CD4-positive, alpha-beta T cell treated with Interleukin-1 beta for 1 hour (primary cell): Measurements from ENCODE around the gene TPD52L1.

Source experiments
- DNase-seq, 2 donors: peaks; one replicate each; pipeline ENCODE4 v3.0.0-alpha.2; 2020 to 2022

The TPD52L1 gene

GRCh38 chr6:125183391-125183790, 29.8 kb downstream of the TPD52L1 start:
- no peak for DNase-seq

DNA sequence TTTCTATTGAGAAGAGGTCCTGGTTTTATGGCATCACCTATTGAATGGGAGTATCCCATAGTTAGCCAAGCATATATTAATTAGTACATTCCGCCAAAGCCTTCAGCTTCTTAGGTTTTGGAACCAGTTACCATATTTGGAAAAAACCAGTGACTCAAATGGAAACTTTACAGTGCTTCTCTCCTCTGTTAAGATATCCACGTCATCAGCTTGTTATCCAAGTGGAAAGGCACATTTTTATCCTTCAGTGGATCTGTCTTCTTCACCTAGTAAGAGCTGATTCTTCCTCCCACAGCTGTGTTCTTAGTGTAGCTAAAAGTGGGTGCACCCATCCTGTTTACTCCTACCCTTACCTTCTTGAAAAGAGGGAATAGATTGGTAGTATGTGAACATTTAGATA, 34.5 kb downstream of the TPD52L1 start:
- no peak for DNase-seq

DNA sequence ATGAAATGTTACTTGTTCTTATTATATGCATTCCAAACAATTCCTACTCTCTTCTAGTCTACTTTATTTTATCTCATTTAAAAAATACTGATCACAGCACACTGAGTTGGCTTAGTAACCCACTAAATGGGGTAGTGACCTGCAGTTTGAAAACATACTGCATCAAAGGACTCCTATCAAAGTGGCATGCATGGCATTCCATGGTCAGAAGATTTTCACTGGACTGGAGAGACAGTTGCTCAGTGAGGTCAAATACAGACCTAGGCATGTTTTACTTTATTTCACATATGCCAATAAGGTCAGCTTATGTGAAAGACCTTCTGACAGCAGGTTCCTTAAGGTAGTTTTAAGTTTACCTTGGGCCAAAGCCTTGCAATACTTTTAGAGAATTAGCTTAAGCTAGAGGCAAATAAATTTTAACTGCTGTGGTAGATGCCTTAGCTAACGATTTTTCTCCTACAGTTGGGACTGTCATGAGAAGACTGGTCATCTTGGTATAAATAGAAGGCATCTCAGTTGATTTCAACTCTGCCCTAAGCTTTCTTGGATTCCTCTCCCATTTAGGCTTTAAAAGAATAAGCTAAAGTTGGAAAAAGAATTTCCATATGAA, 35.1 kb downstream of the TPD52L1 start:
- no peak for DNase-seq

DNA sequence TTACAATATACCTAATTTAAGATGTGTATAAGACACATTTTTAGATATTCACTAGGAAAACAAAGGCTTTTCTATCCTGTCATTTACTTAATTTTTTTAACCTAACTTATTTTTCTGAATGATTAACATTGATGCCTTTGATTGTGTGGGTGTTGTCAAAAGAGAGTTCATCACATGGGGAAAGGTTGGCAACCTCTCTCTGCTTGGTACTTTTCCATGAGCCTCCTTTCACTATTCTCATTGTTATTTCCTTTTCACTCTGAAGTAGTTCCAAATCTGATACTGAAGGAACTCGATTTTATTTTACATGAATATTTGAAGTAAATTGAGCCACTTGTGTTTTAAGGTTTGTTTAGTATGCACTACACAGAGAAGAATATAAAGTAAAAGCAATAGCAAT, 35.9 kb downstream of the TPD52L1 start:
- no peak for DNase-seq

- DNase-seq: no peak
Measured at GRCh38 chr6:125190667-125191066, 37.1 kb downstream of the TPD52L1 start.

GRCh38 chr6:125191916-125192609, 38.5 kb downstream of the TPD52L1 start:
- DNase-seq: peak; percentile 53 to 60

DNA sequence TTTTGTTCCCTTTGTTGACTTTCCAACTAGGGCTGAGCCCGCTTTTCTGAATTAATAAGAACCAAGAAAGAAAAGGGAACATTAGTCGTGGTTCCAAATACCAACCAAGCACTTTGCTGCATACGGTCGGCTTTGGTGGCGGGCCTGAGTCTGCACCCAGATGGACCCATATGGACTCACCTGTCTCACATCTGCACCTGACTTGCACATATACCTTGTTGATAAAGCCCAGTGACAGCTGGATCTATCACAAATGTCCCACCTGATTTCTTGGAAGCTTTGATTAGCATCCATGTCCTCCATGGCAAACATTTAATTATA, 39.0 kb downstream of the TPD52L1 start:
- no peak for DNase-seq

DNA sequence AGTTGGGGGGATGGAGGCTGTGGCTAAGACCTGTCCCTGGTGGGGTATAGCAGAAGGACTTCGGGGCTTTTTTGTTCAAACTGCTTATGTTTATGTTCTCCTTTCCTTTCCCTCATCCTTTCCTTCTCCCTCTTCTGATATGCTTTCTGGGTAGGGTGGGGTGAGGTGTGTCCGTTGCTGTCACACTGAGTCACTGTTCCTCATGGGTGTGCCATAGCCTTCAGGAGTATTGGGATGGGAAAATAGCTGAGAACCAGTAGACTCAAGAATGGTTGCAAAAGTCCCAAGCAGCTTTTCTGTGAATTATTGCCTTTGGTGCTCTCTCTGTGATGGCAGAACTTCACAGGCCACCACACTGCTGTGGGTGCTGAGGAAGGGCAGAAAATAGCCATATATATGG, 39.6 kb downstream of the TPD52L1 start:
- DNase-seq: no peak

- no peak for DNase-seq
Measured at GRCh38 chr6:125194941-125195340, 41.4 kb downstream of the TPD52L1 start.

DNA sequence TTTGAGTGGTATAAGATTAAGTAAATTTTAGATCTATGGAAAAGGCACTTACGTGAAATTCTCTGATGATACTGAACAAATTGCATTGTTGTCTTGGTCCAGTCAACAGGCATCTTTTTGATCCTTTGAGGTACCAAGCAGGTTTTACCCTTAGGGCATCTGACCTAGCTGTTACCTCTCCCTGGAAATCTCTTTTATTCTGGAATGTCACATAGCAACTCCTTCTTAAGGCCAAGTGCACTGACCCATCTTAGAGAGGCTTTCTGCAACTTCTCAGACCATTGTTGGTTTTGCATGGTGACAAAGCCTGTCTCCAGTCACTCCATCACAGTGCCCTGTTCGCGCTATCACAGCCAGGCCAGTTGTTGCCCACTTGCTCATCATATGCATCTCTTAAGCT, 42.0 kb downstream of the TPD52L1 start:
- DNase-seq: no peak

- no peak for DNase-seq
Measured at GRCh38 chr6:125196613-125197012, 43.0 kb downstream of the TPD52L1 start.

DNA sequence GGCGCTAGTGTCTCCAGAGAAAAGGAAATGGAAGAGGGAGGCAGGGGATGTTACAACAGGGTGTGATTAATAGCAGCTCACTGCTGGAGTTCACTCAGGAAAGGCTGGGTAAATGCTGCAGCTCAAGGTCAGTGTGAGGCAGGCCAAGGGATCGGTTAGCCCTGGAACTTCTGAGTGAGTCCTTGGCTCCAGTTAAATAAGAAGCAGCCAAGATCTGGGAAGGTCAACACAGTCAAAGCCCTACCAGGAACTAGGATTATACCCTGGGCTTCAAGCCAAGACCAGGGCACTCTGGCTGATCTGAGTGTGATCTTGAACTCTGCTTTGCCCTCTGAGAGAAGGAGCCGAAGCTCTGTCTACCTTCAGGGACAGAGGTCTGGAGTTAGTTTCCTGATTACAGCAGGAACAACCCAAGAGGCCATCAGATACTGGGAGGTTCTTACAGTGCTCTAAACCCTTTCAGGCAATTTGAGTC, 44.3 kb downstream of the TPD52L1 start:
- DNase-seq: no peak

- DNase-seq: no peak
Measured at GRCh38 chr6:125198398-125198937, 44.9 kb downstream of the TPD52L1 start.

DNA sequence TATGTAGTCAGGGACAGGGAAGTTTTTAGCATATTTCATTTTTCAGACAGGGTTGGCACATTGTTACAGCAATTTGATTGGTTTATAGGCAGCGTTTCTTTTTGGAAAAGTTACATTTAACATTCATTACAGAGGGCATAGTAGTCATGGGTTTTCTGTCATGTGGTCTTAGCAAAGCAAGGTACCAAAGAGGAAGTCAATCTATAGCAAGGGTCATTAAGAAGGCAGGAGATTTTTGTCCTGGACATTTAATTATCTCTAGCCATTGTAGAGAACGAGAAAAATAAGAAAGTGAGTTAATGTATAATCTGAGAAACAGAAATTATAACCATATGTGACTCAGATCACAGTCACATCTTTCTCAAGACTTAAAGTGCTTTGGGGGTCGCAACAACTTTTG, 47.4 kb downstream of the TPD52L1 start:
- no peak for DNase-seq

- no peak for DNase-seq
Measured at GRCh38 chr6:125201961-125202729, 48.6 kb downstream of the TPD52L1 start.

- no peak for DNase-seq
Measured at GRCh38 chr6:125203395-125203794, 49.8 kb downstream of the TPD52L1 start.

DNA sequence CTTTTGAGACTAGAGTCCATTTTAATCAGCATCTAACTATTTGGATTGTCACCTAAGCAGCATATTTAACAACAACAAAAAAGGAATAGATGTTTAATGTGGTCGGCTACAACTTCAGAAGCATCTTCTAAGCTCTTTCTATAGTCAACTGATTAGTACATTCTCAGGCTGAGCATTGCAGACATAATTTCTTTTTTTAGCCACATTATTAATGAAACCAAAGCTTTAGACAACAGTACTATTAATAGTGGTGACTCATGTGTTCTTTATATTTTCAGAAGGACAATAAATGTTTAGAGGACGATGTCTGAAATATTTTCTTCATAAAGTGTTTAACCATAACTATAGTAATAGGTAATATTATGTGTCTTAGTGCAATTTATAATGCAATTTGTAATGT, 52.4 kb downstream of the TPD52L1 start:
- DNase-seq: no peak

- no peak for DNase-seq
Measured at GRCh38 chr6:125206389-125206788, 52.8 kb downstream of the TPD52L1 start.

DNA sequence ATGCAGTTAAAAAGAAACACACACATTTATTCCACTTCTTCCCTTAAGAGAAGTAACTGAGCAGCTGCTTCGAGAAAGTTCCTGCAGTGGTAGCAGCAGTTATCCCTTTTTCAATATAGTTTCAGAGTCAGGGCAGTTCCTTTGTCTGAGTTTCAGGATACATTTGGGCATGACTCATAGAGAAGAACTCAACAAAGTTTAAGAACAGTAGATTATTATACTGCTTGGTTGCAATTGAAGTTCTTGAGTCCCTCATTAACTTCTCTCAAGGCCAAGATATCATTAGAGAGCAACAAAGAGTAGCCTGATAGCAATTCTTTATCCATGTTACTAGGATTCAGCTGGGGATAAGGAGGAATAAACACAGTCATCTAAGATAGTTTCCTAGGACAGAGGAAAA, 54.4 kb downstream of the TPD52L1 start:
- no peak for DNase-seq

GRCh38 chr6:125208625-125209249, 55.2 kb downstream of the TPD52L1 start:
- DNase-seq: no peak

- no peak for DNase-seq
Measured at GRCh38 chr6:125210667-125211066, 57.1 kb downstream of the TPD52L1 start.

DNA sequence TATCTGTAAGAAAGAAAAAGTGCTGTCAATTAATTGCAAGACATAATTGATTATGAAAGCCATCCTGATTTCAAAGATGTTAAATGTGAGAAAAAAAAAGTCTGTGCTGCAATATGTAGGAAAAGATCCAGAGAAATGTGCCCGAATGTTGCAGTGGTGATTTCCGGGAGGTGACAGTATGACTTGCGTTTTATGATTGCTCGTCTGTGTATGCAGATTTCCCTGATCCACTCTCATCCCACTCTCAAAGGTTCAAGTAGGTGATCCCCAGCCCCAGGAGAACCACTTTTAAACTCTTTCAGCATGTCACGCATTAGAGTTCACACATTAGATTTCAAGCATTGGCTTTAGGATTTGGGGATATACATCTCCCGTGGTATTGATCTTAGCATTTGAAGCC, 57.8 kb downstream of the TPD52L1 start:
- no peak for DNase-seq

DNA sequence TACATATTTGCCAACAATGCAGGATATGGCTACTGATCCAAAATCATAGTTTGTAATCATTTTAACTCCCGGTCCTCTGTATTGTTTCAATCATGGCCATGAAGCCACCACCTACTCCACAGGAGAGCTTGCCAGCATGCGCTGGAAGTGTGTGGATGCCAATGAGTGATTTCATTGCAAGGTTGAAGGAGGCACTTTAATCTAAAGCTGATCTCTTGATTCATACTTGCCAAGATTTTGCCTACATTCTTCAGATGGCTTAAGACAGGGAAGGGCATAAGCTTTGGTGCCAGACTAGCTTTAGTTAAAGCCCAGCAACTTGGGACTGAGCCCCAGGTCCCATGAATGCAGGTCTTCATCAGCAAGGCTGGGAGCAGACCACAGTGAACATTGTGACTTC, 58.8 kb downstream of the TPD52L1 start:
- no peak for DNase-seq
